ENCODE measurements around the gene HGFAC. TPM values are rescaled to one million over a fixed set of nuclear protein-coding genes. Genes with fewer than 3 reads are reported as not detected.

The HGFAC gene
- total RNA-seq, 6 donors from 2014 or later, result 0.20 to 1.1 (median 0.49) TPM; not detected in 1

- no peaks in the 10 kb centered on the region for H3K36me3 ChIP-seq
- ATAC-seq (ENCODE audit: low FRiP score in 2 of 2), result no peak
- DNase-seq, result peak in 1 of 2 donors; percentile 40
- H3K27ac ChIP-seq, result no peak overlapping the region
- no peaks in the 10 kb centered on the region for H3K9me3 ChIP-seq
- H3K27me3 ChIP-seq, result peaks cover 0 to 9% (median 8%) of the 10 kb centered on the region in 4 donors
- TF ChIP-seq, protein P1, sequence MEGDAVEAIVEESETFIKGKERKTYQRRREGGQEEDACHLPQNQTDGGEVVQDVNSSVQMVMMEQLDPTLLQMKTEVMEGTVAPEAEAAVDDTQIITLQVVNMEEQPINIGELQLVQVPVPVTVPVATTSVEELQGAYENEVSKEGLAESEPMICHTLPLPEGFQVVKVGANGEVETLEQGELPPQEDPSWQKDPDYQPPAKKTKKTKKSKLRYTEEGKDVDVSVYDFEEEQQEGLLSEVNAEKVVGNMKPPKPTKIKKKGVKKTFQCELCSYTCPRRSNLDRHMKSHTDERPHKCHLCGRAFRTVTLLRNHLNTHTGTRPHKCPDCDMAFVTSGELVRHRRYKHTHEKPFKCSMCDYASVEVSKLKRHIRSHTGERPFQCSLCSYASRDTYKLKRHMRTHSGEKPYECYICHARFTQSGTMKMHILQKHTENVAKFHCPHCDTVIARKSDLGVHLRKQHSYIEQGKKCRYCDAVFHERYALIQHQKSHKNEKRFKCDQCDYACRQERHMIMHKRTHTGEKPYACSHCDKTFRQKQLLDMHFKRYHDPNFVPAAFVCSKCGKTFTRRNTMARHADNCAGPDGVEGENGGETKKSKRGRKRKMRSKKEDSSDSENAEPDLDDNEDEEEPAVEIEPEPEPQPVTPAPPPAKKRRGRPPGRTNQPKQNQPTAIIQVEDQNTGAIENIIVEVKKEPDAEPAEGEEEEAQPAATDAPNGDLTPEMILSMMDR (IDR thresholded peaks at IDR 0.05), result no peak
- no peak for TF ChIP-seq POLR2A (IDR thresholded peaks at IDR 0.05)
- no peak for TF ChIP-seq EP300 (IDR thresholded peaks at IDR 0.05)
- TF ChIP-seq POLR2AphosphoS5 (IDR thresholded peaks at IDR 0.05), result no peak
- H3K4me3 ChIP-seq, result no peak overlapping the region
- 33 to 45% methylated on average over 5 of the region's 5 CpGs for WGBS, 2 donors
- H3K4me1 ChIP-seq, result peaks cover 13 to 25% (median 20%) of the 10 kb centered on the region in 4 donors
Observed at GRCh38 chr4:3481113-3481531, 39.4 kb downstream of the HGFAC start.

- Histone ChIP-seq H3K4me1 (peaks cover 13 to 25% (median 20%) of the 10 kb centered on the region in 4 donors), H3K9me3 (no peaks in the 10 kb centered on the region), H3K27me3 (peaks cover 0 to 9% (median 8%) of the 10 kb centered on the region in 4 donors), H3K27ac (no peak overlapping the region), H3K4me3 (no peak overlapping the region), H3K36me3 (no peaks in the 10 kb centered on the region)
- no peak for ATAC-seq (ENCODE audit: low FRiP score in 2 of 2)
- DNase-seq, result peak in 1 of 2 donors; percentile 58
- 57 to 65% methylated on average over 16 to 19 of the region's 19 CpGs for WGBS, 2 donors
- TF ChIP-seq, protein P1 (IDR thresholded peaks at IDR 0.05), result no peak
- no peak for TF ChIP-seq POLR2AphosphoS5 (IDR thresholded peaks at IDR 0.05)
Observed at GRCh38 chr4:3481783-3482393, 40.1 kb downstream of the HGFAC start.

GRCh38 chr4:3482707-3483106 is 40.9 kb downstream of the HGFAC start:
- Histone ChIP-seq H3K4me1 (peaks cover 13 to 25% (median 20%) of the 10 kb centered on the region in 4 donors), H3K9me3 (no peaks in the 10 kb centered on the region), H3K27me3 (peaks cover 0 to 9% (median 8%) of the 10 kb centered on the region in 4 donors), H3K4me3 (no peak overlapping the region), H3K36me3 (no peaks in the 10 kb centered on the region), H3K27ac (no peak overlapping the region)
- WGBS, 2 donors, result 83 to 88% methylated on average over 10 to 12 of the region's 12 CpGs
- ATAC-seq (ENCODE audit: low FRiP score in 2 of 2) (no peak), DNase-seq (peak in 1 of 2 donors; percentile 64)
- TF ChIP-seq, protein P1 (IDR thresholded peaks at IDR 0.05), result no peak
- TF ChIP-seq EP300 (IDR thresholded peaks at IDR 0.05), result no peak
- TF ChIP-seq POLR2A (IDR thresholded peaks at IDR 0.05), result no peak
- TF ChIP-seq POLR2AphosphoS5 (IDR thresholded peaks at IDR 0.05), result no peak

- peaks cover 13 to 25% (median 20%) of the 10 kb centered on the region in 4 donors for H3K4me1 ChIP-seq
- no peaks in the 10 kb centered on the region for H3K36me3 ChIP-seq
- H3K27ac ChIP-seq, result no peak overlapping the region
- DNase-seq (peak in 1 of 2 donors; percentile 73), ATAC-seq (ENCODE audit: low FRiP score in 2 of 2) (no peak)
- peaks cover 0 to 9% (median 8%) of the 10 kb centered on the region in 4 donors for H3K27me3 ChIP-seq
- H3K9me3 ChIP-seq, result no peaks in the 10 kb centered on the region
- no peak overlapping the region for H3K4me3 ChIP-seq
- no peak for TF ChIP-seq POLR2AphosphoS5 (IDR thresholded peaks at IDR 0.05)
- no peak for TF ChIP-seq POLR2A (IDR thresholded peaks at IDR 0.05)
- TF ChIP-seq, protein P1 (IDR thresholded peaks at IDR 0.05), result no peak
- TF ChIP-seq EP300 (IDR thresholded peaks at IDR 0.05), result no peak
- 53 to 70% methylated on average over 16 to 19 of the region's 23 CpGs for WGBS, 2 donors
Observed at GRCh38 chr4:3483471-3483921, 41.7 kb downstream of the HGFAC start.

Measured in upper lobe of left lung (tissue), 6 donors.